ENCODE measurements around the gene TUBGCP6.
A peak's percentile ranks its signal among the peaks of the same experiment; 100 is the strongest.
"Not testable (repeated sequence)": the region's sequence is repeated elsewhere in the genome, so short reads cannot be mapped to it uniquely, and the experiment has no call there.

The TUBGCP6 gene

DNA sequence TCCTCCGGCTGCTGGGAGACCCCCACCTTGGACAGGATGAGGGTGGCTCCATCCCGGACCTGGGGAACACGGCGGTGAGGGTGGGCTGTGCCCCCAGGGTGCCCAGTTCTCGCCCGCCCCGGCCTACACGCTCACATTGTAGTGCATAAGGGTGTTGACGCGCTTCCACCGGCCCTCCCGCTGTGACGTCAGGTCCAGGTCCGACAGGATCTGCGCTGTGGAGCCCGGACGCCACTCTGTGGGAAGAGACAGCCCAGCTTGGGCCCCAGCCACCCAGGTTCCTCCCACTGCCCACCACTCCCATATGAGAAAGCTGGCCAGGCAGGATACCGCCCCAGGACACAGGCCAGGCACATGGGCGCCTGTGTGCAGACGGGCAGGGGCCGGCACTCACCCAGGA is 33.6 kb upstream of the TUBGCP6 start:
- DNase-seq = no peak

DNA sequence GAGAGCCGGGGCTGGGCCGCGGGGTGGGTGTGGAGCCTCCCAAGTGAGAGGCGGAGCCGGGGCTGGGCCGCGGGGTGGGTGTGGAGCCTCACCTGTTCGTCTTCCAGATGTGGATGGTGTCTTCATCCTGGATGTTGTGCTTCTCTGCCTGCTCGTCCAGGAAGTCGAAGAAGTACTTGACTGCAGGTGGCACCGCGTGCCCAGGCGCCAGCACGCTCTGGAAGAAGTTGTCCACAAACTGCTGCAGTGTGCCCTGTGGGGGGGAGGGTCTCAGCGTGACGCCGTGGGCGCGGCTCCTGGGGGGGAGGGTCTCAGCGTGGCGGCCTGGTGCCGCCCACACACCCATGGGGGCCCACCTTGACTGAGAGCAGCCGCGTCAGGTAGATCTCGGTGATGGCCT is 32.9 kb upstream of the TUBGCP6 start:
- no peak for DNase-seq

DNA sequence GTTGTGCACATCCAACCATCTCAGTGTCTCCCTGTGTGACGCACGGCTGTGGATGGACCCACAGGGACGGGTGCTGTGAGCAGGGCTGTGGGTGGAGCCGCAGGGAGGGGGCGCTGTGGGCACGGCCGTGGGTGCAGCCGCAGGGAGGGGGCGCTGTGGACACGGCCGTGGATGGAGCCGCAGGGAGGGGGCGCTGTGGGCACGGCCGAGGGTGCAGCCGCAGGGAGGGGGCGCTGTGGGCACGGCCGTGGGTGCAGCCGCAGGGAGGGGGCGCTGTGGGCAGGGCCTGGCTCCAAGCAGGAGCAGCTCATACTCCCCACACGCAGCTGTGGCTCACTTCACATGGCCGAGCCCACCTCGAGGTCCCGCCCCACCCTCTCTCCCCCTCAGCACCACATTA is 31.3 kb upstream of the TUBGCP6 start:
- no peak for DNase-seq

DNA sequence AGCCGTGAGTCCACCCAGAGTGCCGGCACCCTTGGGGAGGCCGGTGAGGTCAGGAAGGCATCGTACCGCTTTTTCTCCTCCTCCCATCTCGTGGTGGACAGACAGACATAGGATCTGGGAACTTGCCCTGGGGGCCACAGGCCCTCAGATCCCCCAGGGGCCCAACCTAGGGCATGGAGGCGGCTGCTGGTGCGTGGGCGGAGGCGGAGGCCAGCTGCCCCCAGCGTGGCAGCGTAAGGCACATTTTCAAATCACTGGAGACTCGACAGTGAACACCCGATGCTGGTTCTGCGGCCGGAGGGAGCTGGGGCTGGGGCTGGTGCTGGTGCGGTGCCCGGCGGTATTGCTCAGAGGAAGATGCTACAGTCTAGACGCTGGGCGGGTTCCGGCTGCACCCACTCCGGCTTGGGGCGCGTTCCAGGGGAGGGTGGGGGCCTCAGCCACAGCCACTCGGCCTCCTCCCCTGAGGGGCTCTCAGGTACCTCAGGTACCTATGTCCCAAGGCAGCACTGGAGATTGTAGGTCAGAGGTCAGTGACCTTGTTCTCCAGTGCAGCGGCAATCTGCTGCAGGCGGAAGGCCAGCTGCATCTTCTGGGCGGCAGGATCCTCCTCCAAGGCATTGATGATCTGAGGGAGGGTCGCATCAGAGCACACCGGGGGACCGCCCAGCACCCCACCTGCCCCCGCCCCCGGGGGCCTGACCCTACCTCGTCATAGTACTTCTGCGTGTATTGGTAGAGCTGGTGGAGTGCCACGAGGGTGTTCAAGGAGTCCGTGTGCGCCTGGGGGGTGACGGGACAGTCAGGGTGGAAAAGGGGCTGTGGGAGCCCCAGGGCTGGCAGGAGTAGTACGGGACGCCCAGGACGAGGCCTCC is 30.6 kb upstream of the TUBGCP6 start:
- no peak for DNase-seq

DNA sequence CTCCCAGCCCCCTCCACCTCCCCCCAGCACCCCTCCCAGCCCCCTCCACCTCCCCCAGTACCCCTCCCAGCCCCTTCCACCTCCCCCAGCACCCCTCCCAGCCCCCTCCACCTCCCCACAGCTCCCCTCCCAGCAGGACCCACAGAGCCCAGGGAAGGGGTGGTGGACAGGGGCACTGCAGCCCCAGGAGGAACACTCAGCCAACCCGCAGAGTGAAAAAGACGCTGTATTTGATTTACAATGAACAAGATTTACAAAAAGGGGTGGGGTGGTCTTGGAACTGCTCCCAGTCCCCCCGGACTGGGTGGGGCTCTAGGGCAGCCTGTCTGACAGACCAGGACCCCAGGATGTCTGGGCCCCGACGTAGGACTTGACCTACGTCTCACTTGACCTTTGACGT is 29.9 kb upstream of the TUBGCP6 start:
- no peak for DNase-seq

DNA sequence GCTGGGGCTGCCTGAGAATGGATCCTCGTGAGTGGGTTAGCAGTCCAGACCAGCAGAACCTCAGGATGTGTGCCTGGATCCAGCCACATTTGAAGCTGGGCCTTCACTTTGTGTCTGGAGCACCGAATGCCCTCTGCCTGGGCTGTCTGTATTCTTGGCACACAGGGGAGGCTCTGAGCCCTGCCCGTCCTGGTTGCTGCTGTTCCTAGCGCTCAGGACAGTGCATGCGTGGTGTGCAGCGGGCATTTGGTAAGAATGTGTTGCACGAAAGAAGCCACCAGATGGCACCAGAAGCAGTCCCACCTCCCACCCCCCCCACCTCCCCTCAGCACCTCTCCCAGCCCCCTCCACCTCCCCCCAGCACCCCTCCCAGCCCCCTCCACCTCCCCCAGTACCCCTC is 29.5 kb upstream of the TUBGCP6 start:
- DNase-seq = peak; percentile 63

DNA sequence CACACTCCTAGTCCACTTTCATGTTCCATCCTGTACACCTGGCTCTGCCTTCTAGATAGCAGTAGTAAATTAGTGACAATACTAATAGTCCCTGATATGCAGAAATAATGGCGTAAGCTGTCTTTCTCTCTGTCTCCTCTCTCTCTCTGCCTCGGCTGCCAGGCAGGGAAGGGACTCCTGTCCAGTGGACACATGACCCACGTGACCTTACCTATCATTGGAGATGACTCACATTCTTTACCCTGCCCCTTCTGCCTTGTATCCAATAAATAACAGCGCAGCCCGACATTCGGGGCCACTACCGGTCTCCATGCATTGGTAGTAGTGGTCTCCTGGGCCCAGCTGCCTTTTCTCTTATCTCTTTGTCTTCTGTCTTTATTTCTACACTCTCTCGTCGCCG is 29.0 kb upstream of the TUBGCP6 start:
- not testable (repeated sequence) for DNase-seq

DNA sequence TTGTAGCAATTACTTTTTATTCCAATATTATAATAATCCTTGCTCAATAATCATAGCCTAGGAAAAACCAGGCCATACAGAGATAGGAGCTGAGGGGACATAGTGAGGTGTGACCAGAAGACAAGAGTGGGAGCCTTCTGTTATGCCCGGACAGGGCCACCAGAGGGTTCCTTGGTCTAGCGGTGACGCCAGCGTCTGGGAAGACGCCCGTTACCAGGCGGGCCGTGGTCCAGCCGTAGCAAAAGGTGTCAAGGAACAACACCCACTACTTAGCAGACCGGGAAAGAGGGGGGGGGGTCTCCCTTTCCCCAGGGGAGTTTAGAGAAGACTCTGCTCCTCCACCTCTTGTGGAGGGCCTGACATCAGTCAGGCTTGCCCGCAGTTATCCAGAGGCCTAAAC is 28.5 kb upstream of the TUBGCP6 start:
- DNase-seq = not testable (repeated sequence)

DNA sequence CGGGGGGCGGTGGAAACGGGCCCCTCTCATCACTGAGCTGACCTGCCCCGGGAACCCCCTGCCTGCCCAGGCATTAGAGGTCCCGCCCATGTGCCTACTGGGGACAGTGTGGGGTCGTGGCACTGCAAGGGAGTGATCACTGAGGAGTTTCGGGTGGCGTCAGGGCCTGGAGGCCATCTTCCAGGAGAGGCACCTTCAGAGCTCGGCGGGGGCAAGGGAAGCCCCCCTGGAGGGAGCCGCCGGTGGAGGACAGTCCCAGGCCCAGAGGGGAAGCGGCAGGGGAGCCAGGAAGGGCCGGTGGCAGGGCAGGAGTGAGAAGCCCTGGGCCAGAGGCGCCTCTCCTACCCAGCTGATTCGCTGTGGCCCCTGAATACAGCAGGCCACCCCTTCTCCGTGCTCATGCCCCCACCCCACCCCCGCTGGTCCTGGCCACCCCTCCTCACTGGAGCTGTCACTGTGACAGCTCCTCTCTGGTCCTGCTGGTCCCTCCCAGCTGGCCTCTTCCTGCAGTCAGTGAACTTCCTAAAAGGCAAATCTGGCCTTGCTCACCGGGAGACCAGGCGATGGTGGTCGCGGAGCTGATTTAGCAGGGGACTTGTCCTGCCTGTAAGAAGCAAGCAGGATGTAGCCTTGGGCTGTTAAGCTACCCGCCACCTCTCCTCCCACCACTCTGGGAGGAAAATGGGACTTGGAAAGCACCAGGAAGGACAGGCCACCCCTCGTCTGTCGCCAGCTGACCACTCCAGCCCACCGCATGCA is 27.4 kb upstream of the TUBGCP6 start:
- peak; percentile 59 for DNase-seq

DNA sequence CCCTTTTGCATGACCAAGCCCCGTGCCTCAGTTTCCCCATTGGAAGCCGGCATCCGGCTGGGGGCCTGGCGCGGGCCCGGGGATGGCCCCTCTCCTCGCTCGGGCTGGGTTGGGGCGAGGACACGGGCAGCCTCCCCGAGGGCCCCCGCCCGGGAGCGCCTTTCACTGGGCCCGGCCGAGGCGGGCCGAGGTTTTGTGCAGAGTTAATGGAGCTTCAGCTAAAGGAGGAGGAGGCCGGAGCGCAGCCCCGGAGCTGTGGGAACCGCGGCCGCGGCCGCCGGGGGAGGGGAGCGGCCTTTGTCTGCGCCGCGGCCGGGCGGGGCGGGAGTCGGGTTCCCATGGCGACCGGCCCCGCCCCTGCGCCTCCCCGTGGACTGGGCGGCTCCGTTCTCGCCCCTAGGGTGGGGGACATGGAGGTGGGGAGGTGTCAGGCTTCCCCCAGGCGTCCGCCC is 26.7 kb upstream of the TUBGCP6 start:
- peak; percentile 90 for DNase-seq

DNA sequence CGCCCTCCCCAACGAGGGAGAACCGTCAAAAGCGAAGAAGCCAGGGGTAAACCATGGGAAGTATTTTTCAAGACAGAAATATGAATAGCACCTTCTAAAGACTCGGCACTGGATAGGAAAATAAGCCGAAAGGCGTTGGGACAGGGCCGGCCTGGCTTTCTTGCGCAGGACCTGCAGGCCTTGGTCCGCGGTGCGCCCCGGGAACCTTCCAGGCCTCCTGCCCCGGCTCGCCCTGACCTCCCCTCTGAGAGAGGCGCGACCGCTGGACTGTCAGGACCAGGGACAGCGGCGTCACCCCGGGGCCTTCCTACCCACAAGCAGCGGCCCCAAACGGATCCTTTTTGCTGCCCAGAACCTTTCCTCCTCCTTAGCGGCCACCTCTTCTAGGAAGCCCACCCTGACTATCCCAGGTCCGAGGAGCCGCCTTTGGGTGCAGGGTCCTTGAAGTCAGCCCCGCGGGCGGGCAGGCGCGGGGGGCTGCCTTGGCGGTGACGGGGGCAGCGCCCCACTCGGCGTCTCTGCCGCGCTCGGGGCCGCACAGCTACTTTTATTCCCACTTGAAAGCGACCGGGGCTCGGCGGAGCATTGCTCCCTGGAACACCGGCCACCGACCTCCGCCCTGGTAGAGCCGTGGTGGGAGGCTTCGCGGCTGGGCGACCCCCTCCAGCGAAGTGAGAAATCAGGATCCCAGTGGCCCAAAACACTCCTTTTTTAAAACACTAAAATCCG is 26.0 kb upstream of the TUBGCP6 start:
- DNase-seq = peak; percentile 84

DNA sequence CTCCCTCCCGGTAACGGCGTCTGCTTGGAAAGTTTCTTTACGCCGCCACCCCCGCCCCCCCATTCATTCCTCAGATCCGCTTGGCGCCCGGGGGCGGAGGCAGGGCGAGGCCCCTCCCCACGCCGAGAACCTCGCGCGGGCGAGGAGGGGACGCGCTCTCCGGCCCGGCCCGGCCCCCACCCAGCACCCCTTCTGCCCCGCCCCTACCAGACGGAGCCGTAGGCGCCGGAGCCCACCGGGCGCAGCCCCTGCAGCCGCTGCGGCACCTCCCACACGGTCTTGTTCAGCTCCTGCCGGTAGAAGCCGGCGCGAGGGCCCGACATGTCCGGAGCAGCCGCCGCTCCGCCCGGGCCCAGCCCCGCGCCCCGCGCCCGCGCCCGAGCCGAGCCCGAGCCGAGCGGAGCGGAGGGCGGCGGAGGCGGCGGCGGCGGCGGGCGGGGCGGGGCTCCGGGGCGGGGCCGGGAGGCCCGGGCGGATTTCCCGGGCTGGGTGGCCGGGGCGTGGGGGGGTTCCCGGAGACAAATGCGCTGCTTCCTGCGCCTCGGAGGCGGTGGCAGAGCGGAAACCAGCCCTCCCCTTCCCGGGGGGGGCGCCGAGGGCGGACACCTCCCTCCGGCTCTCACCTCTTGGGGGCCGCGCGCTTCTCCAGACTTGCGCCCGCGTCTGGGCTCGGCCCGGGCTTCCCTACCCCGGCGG is 25.3 kb upstream of the TUBGCP6 start, which contains the start of gene MAPK11:
TSS of gene MAPK11 (minus strand) at position 411 of the 696 bp plus-strand sequence. CDS start at position 323, 88 bp downstream.
- DNase-seq = no peak

DNA sequence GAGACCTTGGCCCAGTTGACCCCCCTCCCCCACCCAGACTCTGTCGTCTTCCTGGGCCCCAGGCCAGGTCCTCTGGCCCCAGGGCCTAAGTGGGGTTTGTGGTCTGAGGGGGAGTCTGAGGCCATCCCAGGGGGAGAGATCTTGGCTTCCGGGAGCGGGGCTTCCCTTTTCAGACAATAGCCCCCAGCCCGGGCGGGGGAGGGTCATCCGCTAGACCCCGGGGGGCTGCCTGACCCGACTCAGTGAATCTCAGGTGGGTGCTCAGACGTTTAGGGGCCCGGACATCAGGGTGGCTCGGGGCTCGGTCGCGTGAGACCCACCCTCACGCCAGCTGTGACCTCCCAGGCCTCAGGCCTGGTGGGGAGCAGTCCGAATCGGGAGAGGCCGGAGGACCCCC is 24.7 kb upstream of the TUBGCP6 start:
- DNase-seq = no peak

DNA sequence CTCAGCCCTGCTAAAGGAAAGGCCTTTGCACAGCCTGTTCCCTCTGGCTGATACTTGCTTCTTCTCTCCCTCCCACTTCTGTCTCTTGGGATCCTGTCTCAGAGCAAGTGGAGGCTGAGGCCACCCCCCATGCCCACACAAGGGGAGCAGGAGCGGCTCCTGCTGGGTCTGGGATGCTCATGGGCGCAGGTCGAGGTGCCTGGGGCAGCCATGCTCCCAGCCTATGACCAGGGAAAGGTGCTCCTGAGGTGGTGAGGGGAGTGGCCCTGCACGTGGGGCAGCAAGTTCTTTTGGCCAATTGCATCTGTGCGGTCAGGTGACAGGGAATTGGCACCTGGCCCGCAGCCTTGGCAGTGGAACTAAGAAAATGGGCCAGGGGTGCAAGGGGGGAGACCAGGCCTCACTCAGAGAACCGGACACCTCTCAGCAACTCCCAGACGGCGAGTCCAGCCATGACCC is 23.9 kb upstream of the TUBGCP6 start:
- DNase-seq = peak; percentile 32

DNA sequence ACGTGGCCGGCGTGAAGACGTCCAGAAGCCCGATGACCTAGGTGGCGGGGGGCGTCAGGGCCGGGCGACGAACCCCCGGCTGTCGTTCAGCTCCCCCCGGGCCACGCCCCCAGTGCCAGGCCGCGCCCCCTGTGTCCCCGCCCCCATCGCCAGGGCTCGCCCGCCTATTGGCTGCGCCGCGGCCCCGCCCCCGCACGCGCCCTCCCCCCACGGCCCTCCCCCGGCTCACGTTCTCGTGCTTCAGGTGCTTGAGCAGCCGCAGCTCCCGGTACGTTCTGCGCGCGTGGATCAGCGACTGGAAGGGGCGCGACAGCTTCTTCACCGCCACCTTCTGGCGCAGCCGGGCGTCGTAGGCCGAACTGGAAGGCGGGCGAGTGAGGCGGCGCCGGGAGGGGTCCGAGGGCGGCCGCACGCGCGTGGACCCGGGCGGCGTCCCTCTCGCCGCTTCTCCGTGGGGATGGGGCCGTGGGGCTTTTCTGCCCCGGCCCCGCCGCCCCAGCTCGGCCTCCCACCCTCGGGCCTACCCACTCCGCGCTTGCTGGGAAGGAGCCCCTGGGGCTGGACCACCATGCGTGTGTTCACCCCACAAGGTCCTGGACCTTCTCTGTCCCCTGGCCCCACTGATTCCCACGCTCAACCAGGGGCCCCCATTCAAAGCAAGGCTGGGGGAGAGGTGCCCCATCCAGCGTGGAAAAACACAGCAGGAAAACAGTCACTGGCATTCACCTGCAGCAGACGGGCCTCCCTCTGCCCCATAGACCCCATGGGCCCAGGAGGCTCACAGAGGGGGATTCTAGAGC is 23.0 kb upstream of the TUBGCP6 start:
- peak; percentile 51 for DNase-seq

DNA sequence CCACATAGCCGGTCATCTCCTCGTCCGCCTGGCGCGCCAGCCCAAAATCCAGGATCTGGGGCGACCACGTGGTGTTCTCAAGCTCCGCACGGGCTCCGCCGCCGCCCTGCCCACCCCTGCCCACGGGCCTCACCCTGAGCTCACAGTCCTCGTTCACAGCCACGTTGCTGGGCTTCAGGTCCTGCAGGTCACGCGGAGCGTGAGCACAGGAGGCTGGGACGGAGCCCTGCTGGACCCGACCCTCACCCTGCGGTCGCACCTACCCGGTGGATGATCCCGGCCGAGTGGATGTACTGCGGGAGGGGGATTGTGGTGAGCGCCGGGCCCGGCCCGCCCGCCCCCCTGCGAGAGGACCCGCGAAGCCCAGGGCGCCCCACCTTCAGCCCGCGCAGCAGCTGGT is 22.2 kb upstream of the TUBGCP6 start:
- no peak for DNase-seq

DNA sequence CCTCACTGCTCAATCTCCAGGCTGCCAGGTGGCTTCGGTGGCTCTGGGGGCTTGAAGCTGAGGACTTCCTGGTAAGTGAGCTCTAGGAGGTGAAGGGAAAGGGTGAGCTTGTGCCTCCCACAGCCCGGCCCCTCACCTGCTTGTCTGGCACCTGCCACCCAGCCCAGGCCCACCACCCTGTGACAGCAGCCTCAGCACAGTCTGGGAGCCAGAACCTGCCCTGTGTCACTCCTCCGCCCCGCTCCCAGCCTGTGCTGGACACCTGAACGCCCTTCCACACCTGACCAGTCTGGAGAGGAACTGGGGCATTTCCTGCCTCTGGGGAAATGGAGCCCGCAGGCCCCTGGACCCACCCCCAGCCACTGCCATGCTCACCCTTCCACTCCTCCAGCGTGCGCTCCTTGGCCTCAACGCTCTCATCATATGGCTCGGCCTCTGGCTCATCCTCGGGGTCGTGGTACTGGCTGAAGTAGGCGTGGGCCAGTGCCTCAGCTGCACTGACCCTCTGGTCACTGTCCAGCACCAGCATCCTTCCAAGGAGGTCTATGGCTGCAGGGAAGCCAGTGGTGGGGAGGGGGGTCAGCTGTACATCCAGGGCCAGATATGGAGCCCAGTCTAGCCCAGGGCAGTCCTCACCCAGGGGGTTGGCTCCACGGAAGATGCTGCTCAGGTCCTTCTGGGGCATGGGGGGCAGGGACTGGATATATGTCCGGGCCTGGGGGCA is 20.3 kb upstream of the TUBGCP6 start:
- DNase-seq = no peak

DNA sequence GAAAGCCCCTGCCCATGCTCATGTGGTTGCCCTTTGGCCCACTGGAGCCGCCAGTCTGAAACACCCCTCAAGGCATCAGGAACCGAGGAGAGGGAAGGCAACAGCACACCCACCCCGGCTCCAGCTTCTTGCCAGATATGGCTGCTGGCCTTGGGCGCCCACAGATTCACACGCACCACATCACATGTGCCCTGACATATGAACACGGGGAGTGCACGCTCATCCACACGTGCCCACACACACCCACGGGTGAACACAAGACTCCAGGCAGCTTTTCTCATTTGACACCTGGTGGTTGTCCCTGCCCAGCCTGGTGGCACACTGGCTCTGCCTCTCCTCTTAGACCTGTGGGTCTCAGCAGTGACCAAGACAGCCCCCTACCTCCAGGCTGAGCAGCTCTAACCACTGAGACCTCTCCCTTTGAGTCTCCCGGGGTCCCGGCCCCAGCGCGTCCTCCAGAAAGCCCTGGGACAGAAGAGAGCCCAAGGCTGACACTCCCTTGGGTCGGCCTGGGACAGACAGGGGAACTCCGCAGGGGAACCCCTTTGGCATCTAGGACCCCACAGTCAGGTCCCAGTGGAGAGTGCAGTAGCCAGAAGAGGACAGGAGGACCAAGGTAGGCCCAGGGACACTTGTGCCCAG is 19.4 kb upstream of the TUBGCP6 start:
- no peak for DNase-seq

DNA sequence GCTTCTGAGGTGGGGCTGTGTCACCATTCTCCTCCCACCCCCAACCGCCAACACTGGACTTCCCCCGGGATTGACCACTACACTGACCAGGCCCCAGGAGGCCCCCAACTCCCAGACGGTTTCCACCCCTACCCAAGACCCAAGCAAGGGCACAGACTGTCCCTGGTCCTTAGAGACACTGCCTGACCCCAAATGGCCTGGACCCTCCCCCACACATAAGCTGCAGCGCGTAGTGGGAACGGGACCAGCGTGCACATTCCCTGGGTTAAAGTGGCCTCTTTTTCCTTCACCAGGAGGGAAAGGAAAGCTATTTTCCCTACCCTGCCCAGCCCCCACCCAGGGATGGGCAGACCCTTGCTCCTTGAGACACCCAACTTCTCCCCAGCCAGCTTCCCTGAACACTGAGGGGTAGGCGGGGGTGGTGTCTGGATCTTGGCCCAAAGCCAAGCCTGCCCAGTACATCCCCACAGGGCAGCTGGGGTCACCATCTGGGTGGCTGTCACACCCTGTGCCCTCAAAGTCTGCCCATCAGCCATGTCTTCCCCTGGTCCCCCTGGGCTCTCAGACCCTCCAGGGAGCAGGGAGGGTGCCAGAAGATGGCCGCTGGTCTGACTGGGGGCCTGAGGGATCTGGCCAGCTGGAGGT is 18.3 kb upstream of the TUBGCP6 start:
- DNase-seq = no peak

DNA sequence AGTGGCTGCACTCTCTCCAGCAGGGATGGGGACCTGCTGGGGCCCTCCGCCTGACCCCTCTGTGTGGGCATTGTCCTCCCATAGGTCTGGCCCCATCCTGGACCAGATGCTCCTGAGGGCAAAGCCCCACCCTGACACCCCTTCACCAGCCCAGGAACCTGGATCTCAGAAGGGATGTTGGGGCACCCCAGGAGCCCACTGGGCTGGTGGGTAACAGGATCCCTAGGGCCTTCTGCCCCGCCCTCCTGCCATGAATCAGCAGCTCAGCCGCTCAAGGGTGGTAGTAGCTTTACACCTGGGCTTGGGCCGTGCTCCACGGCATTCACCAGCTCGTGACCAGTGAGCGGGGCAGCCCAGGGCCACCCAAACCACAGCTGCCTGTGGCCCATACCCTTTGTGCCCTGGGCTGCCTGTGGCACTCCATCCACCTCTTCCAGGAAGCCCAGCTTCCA is 17.7 kb upstream of the TUBGCP6 start:
- no peak for DNase-seq

Data from retina (tissue), 1 donor.